Limb (tissue), 2 donors: Measurements from ENCODE around the gene PDE8B.
"Not testable (repeated sequence)": the region's sequence is repeated elsewhere in the genome, so short reads cannot be mapped to it uniquely, and the experiment has no call there.

ENCODE experiments used
- DNase-seq, 2 donors: peaks; one replicate each; pipeline ENCODE4 v3.0.0-alpha.2; 2016; ENCODE audit errors: extremely low spot score in 2 of 2

PDE8B gene

GRCh38 chr5:77359231-77359630 lies 148.8 kb downstream of the PDE8B start:
- no peak for DNase-seq

GRCh38 chr5:77360381-77360780 lies 149.9 kb downstream of the PDE8B start:
- DNase-seq: no peak

- DNase-seq: no peak
Observed at GRCh38 chr5:77360973-77361372, 150.5 kb downstream of the PDE8B start.

GRCh38 chr5:77366717-77367500 lies 156.4 kb downstream of the PDE8B start:
- DNase-seq: no peak

- no peak for DNase-seq
Observed at GRCh38 chr5:77367741-77368140, 157.3 kb downstream of the PDE8B start.

GRCh38 chr5:77368367-77368766 lies 157.9 kb downstream of the PDE8B start:
- no peak for DNase-seq

- no peak for DNase-seq
Observed at GRCh38 chr5:77369566-77369965, 159.1 kb downstream of the PDE8B start.

- DNase-seq: no peak
Observed at GRCh38 chr5:77374686-77375085, 164.2 kb downstream of the PDE8B start.

- DNase-seq: no peak
Observed at GRCh38 chr5:77376609-77377300, 166.3 kb downstream of the PDE8B start.

GRCh38 chr5:77379558-77380061 lies 169.1 kb downstream of the PDE8B start:
- DNase-seq: no peak

- DNase-seq: no peak
Observed at GRCh38 chr5:77380636-77381035, 170.2 kb downstream of the PDE8B start.

GRCh38 chr5:77383336-77383735 lies 172.9 kb downstream of the PDE8B start:
- not testable (repeated sequence) for DNase-seq

- DNase-seq: not testable (repeated sequence)
Observed at GRCh38 chr5:77386340-77386739, 175.9 kb downstream of the PDE8B start.

GRCh38 chr5:77389746-77390145 lies 179.3 kb downstream of the PDE8B start:
- no peak for DNase-seq

- no peak for DNase-seq
Observed at GRCh38 chr5:77390221-77390620, 179.7 kb downstream of the PDE8B start.

GRCh38 chr5:77390795-77391194 lies 180.3 kb downstream of the PDE8B start:
- DNase-seq: no peak

- no peak for DNase-seq
Observed at GRCh38 chr5:77391240-77391765, 180.8 kb downstream of the PDE8B start.

GRCh38 chr5:77394064-77394715 lies 183.7 kb downstream of the PDE8B start:
- DNase-seq: no peak

- DNase-seq: no peak
Observed at GRCh38 chr5:77396017-77396416, 185.5 kb downstream of the PDE8B start.

GRCh38 chr5:77397686-77398292 lies 187.3 kb downstream of the PDE8B start:
- DNase-seq: no peak

- DNase-seq: no peak
Observed at GRCh38 chr5:77398458-77398857, 188.0 kb downstream of the PDE8B start.

- no peak for DNase-seq
Observed at GRCh38 chr5:77398896-77399295, 188.4 kb downstream of the PDE8B start.
